ENCODE measurements around the gene CELF4.

The CELF4 gene

GRCh38 chr18:37249895-37250618 lies 315.5 kb downstream of the CELF4 start:
- in situ Hi-C loops (cut with HindIII; ENCODE audit: low sequenced_read_pairs): no loop called here

DNA sequence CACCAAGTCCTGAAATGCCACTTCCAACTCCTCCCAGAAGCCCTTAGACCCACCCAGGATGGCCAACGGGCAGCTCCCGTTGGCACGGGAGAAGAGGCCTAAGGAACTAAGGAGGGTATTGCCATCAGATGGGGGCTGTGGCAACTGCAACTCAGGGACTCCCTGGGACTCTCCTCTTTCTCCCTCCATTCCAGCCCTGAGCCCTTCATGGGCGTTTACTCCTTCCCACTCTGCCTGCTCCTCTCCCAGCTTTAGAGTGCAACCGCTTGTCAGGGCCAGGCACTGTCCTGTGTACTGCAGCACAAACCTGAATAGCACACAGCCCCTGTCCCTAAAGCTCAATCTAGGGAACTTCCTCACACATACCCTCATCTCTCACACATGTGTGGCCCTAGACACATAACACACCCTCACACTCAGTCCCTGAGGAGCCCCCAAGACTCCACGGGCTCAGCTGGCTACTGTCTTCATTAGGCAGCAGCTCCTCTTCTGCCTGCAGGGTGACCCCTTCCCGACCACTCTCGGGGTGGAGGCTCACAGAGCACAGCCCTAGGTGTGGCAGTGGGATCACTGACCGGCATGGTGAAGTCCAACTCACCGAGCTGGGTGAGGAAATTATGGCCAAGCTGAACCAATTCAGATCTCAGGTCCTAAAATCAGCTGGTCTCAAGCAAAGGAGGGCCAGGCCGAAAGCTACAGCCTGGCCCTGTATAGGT lies 316.3 kb downstream of the CELF4 start:
- in situ Hi-C loops (cut with HindIII; ENCODE audit: low sequenced_read_pairs): no loop called here

DNA sequence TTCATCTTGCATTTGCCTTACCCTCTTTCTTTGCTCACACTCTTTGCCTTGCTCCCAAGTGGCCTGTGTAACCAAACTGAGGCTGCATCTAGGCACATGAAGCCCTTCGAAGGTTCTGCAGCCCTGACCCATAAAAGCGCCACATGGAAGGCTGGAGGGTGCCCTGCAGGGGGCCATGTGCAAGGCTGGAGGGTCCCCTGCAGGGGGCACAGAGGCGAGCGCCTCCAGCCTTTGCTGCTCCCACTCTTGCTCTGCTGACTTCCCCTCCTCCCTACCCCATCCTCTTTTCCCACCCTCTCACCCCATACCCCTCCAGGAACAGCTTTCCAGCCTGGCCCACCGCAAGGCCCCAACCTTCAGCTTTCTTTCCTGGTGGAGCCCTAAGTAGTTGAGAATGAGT lies 317.3 kb downstream of the CELF4 start:
- in situ Hi-C loops (cut with HindIII; ENCODE audit: low sequenced_read_pairs): no loop called here

DNA sequence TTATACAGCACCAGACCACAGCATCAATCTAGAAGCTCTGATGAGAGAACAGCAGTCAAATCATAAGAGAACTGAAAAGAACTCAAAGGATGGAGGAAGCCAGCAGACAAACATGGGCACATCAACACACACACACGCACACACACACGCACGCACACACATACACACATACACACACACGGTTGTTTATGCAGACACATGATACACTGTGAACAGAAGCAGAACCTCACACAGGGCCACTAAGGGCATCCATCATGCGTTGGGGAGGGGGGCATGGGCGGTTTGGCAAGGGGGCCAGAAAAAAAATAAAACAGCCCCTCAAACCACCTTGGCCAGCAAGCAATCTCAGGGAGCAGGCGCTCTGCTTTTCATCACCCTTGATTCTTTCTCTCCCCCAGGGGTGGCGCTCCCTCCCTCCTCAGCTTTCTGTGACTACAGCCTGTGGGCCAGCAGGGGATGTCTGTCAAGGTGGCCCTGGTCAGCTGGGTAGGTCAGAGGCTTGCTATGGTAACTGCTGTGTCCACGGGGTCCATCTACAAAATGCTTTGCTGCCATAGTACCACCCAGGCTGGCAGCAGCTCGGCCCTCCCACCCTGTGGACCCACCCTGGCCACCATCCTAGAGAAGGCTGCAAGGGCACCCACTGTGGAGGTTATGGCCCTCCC lies 318.0 kb downstream of the CELF4 start:
- in situ Hi-C loops (cut with HindIII; ENCODE audit: low sequenced_read_pairs): no loop called here

DNA sequence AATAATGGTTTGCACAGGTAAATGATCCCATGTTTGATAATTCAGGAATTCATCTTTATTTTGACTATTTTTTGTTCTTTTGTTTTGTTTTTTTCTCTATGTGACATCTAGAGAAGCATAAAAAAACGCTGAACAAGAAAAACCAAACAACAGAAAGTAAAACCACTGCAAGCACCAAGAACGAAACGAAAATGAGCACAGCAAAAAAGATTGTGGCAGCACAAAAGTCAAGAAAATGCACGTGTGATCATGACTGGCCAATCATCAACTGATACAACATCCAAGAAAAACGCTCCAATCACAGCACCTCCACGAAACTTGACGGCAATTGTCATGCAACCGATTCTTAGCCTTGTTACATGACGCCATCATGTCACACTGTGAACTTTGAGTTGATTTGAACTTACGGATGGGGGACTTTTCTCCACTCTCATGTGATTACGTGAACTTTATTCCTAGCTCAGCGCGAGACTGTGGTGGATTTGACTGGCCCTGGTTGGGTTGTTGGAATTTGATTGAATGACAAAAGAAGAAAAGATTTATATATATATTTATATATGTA lies 318.7 kb downstream of the CELF4 start:
- in situ Hi-C loops (cut with HindIII; ENCODE audit: low sequenced_read_pairs): no loop called here

DNA sequence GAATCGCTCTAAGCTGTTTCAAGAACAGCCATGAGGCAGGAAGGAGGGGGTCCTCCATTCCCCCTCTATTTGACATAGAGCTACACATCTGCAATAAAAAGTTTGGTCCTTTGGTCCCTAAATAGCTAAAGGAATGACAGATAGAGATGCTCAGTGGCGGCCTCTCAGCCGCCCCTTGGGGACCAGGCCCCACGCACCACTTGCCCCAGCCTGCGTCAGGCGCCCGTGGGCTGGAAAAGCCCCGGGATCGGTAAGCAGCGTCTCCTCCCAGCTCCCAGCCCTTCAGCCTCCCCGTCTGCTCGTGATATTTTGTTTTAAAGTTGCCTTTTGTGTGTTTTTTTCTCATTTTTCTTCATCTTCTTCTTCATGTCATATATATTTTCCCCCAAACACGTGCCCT lies 321.0 kb downstream of the CELF4 start:
- in situ Hi-C loops (cut with HindIII; ENCODE audit: low sequenced_read_pairs): no loop called here

- in situ Hi-C loops (cut with HindIII; ENCODE audit: low sequenced_read_pairs): no loop called here
Observed at GRCh38 chr18:37243741-37244140, 321.9 kb downstream of the CELF4 start.

GRCh38 chr18:37242826-37243560 lies 322.6 kb downstream of the CELF4 start:
- in situ Hi-C loops (cut with HindIII; ENCODE audit: low sequenced_read_pairs): no loop called here

GRCh38 chr18:37242091-37242490 lies 323.5 kb downstream of the CELF4 start:
- in situ Hi-C loops (cut with HindIII; ENCODE audit: low sequenced_read_pairs): no loop called here

- in situ Hi-C loops (cut with HindIII; ENCODE audit: low sequenced_read_pairs): no loop called here
Observed at GRCh38 chr18:37238282-37239108, 327.1 kb downstream of the CELF4 start.

DNA sequence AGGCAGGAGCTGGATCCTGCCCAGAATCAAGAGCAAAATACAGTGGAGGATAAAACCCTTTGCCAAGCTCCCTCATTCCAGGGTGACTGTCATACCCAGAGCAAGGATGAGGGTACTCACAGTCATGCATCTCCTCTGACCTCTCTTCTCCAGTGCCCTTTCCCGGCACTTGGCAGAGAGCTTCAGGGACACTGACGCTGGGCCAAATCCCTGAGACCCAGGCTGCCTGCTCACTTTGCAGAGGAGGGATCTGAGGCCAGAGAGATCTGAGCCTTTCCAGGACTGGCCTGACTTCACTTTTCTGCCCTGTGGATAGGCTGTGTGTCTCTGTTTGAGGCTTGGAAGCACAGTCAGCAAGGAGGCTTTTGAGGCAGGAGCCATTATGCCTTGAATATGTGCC lies 330.0 kb downstream of the CELF4 start:
- in situ Hi-C loops (cut with HindIII; ENCODE audit: low sequenced_read_pairs): no loop called here

DNA sequence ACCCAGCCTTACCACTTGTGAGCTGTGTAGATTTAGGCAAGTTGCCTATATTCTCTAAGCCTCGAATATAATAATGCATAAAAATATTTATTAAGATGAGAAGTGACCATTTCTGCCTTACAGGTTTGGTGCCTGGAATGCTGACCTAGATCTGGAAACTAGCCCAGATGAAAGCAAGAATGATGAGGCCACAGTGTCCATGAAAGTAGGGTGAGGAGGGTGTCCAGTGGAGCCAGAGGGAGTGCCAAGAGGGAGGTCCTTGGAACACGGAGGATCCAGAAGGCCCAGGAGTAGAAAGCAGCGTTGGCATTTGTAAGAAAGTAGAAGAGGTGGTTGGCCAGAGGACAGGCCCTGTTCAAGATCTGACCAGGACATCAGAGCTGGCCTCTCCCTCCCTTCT lies 334.3 kb downstream of the CELF4 start:
- in situ Hi-C loops (cut with HindIII; ENCODE audit: low sequenced_read_pairs): no loop called here

DNA sequence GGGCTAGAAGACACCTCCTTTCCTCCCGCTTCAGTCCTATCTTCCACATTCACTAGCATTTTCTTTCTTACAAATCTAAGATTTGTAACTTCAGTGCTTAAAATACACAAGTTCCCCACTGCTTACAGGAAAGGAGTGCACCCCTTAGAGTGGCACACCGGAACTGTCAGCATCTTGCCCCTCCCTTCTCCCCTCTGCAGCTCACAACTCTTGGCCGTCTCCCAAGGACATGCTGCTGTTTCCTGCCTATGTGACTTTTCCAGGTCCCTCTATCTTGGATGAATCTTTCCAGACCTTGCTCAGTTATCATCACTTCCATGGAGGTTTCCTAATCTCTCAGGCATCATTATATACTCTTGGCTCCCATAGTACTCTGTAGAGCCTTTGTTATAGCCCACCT lies 334.8 kb downstream of the CELF4 start:
- in situ Hi-C loops (cut with HindIII; ENCODE audit: low sequenced_read_pairs): no loop called here

DNA sequence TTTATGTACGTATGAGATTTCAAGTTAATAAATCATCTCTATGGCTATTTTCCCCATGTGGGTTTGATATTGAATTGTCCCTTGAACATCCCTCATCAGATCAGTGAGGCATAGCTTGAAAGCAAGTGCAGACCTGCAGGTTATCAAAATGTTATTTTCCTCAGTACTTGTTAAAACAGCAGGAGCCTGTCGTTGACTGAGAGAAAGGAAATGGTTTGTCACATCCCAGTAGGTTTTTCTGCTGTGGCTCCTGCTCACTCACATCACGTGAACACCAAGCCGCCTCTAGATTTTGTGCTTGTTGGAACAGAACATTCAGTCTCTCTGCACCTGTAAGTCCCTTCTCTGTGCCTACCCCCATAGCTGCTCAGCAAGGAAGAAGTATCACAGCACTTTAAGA lies 340.3 kb downstream of the CELF4 start:
- in situ Hi-C loops (cut with HindIII; ENCODE audit: low sequenced_read_pairs): no loop called here

- in situ Hi-C loops (cut with HindIII; ENCODE audit: low sequenced_read_pairs): no loop called here
Observed at GRCh38 chr18:37222999-37223378, 342.6 kb downstream of the CELF4 start.

- in situ Hi-C loops (cut with HindIII; ENCODE audit: low sequenced_read_pairs): no loop called here
Observed at GRCh38 chr18:37222354-37222998, 343.1 kb downstream of the CELF4 start.

- in situ Hi-C loops (cut with HindIII; ENCODE audit: low sequenced_read_pairs): no loop called here
Observed at GRCh38 chr18:37219257-37219656, 346.3 kb downstream of the CELF4 start.

- in situ Hi-C loops (cut with HindIII; ENCODE audit: low sequenced_read_pairs): no loop called here
Observed at GRCh38 chr18:37218022-37218590, 347.5 kb downstream of the CELF4 start.

DNA sequence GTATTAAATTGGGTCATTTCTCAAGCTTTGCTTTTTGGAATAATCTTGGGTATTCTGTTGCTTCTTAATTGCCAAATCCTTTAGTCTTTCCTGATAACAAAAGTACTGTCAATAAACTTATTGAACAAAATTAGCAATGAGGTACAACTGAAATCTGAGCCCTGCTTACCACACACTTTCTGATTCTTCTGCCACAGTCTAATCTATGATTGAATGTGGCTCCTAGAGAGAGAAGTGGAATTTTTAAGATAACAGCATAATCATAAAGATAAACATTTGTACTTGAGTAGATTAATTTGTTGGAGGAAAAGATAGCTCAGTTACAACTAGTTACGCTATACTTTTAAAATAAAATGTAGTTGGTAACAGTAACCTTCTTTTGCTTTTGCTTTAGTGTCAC lies 354.8 kb downstream of the CELF4 start:
- in situ Hi-C loops (cut with HindIII; ENCODE audit: low sequenced_read_pairs): no loop called here
